Mesendoderm (in vitro differentiated cells): ENCODE data around the gene AIFM1.
A peak's percentile ranks its signal among the peaks of the same experiment; 100 is the strongest.

Experiments
- DNase-seq: peaks from one replicate; pipeline ENCODE4 v3.0.0; 2013
- H2AK5ac ChIP-seq: 2 replicates; pipeline ENCODE4 v1.6.1; 2013; ENCODE audit warnings: low read length, inconsistent platforms
- H2BK120ac ChIP-seq: 2 replicates; pipeline ENCODE4 v1.6.1; 2013; ENCODE audit warnings: low read depth, mild to moderate bottlenecking, low read length, moderate library complexity, mixed read lengths
- H2BK15ac ChIP-seq: replicated peaks from 2 replicates; pipeline ENCODE4 v1.6.1; 2013; ENCODE audit warnings: low read depth, mild to moderate bottlenecking, moderate library complexity
- H2BK5ac ChIP-seq: 2 replicates; pipeline ENCODE4 v1.6.1; 2013; ENCODE audit warnings: low read length, inconsistent platforms
- H3K18ac ChIP-seq: 2 replicates; pipeline ENCODE4 v1.6.1; 2013; ENCODE audit warnings: mild to moderate bottlenecking, low read length, mixed read lengths
- H3K23ac ChIP-seq: one replicate; pipeline ENCODE4 v1.6.1; 2013; ENCODE audit warnings: low read length
- H3K27ac ChIP-seq: 2 replicates; pipeline ENCODE4 v1.5.1; 2013; ENCODE audit warnings: low read depth, mild to moderate bottlenecking, inconsistent platforms, low read length, moderate library complexity
- H3K27me3 ChIP-seq: 2 replicates; pipeline ENCODE4 v1.6.1; 2013; ENCODE audit warnings: low read length, control low read depth, mild to moderate bottlenecking, inconsistent platforms; ENCODE audit not compliant: insufficient read depth, poor library complexity
- H3K36me3 ChIP-seq: 2 replicates; pipeline ENCODE4 v1.6.1; 2013; ENCODE audit warnings: low read length, inconsistent platforms; ENCODE audit not compliant: control insufficient read depth, insufficient read depth
- H3K4ac ChIP-seq: one replicate; pipeline ENCODE4 v1.6.1; 2013; ENCODE audit warnings: low read depth, mild to moderate bottlenecking, low read length, moderate library complexity
- H3K4me1 ChIP-seq: 2 replicates; pipeline ENCODE4 v1.6.1; 2013; ENCODE audit warnings: low read depth, low read length, inconsistent platforms; ENCODE audit not compliant: control insufficient read depth
- H3K4me2 ChIP-seq: 2 replicates; pipeline ENCODE4 v1.6.1; 2013; ENCODE audit warnings: low read length
- H3K4me3 ChIP-seq: 2 replicates; pipeline ENCODE4 v1.5.1; 2013; ENCODE audit warnings: mild to moderate bottlenecking, low read length
- H3K56ac ChIP-seq: one replicate; pipeline ENCODE4 v1.6.1; 2013; ENCODE audit warnings: low read length
- H3K79me1 ChIP-seq: 2 replicates; pipeline ENCODE4 v1.6.1; 2013; ENCODE audit warnings: low read length, inconsistent platforms
- H3K79me2 ChIP-seq: 2 replicates; pipeline ENCODE4 v1.6.1; 2013; ENCODE audit warnings: mild to moderate bottlenecking, low read length; ENCODE audit not compliant: control insufficient read depth, insufficient read depth
- H3K9ac ChIP-seq: 2 replicates; pipeline ENCODE4 v1.6.1; 2013; ENCODE audit warnings: low read length, inconsistent platforms
- H4K5ac ChIP-seq: one replicate; pipeline ENCODE4 v1.6.1; 2013; ENCODE audit warnings: low read length
- H4K8ac ChIP-seq: one replicate; pipeline ENCODE4 v1.6.1; 2013; ENCODE audit warnings: low read depth, mild to moderate bottlenecking, control low read depth, low read length, moderate library complexity
- WGBS: extraction: QIAGEN DNeasy Blood & Tissue Kit; methylation state at CpG from one replicate; pipeline ENCODE4 v1.1.7; 2013; ENCODE audit warnings: low lambda C conversion rate, missing lambda C conversion rate; ENCODE audit not compliant: insufficient coverage; ENCODE audit errors: extremely low coverage; 5-methylcytosine and 5-hydroxymethylcytosine counted together

Gene AIFM1

GRCh38 chrX:130084631-130085237, 80.9 kb downstream of the AIFM1 start:
- DNase-seq: no peak
- no peak overlapping the region for H2AK5ac ChIP-seq
- no peak overlapping the region for H2BK120ac ChIP-seq

GRCh38 chrX:130083656-130084382, 81.8 kb downstream of the AIFM1 start:
- Histone ChIP-seq H3K27me3 (no peaks in the 10 kb centered on the region), H3K4ac (no peak overlapping the region), H3K18ac (no peak overlapping the region), H3K4me3 (no peak overlapping the region), H3K36me3 (no peaks in the 10 kb centered on the region), H4K8ac (no peak overlapping the region), H3K79me2 (no peaks in the 10 kb centered on the region), H4K5ac (no peak overlapping the region), H2BK15ac (no peak overlapping the region), H3K56ac (no peak overlapping the region), H3K23ac (no peak overlapping the region), H3K79me1 (no peaks in the 10 kb centered on the region), H3K27ac (no peak overlapping the region), H3K9ac (no peak overlapping the region), H3K4me2 (no peak overlapping the region), H2BK5ac (no peak overlapping the region), H2BK120ac (no peak overlapping the region), H3K4me1 (peaks cover 3% of the 10 kb centered on the region), H2AK5ac (no peak overlapping the region)
- DNase-seq: no peak
- no CpG with 5 or more reads among the region's 15 CpGs for WGBS

More at GRCh38 chrX:130084631-130085237, 80.9 kb downstream of the AIFM1 start:
- no peak overlapping the region for H3K9ac ChIP-seq
- H2BK15ac ChIP-seq: no peak overlapping the region
- H3K23ac ChIP-seq: no peak overlapping the region
- H4K5ac ChIP-seq: no peak overlapping the region
- no peak overlapping the region for H3K56ac ChIP-seq
- no peak overlapping the region for H3K4me2 ChIP-seq
- H3K4ac ChIP-seq: no peak overlapping the region
- no peak overlapping the region for H3K18ac ChIP-seq
- no peak overlapping the region for H2BK5ac ChIP-seq
- no peaks in the 10 kb centered on the region for H3K79me1 ChIP-seq
- peaks cover 3% of the 10 kb centered on the region for H3K4me1 ChIP-seq
- no CpG with 5 or more reads among the region's 9 CpGs for WGBS
- no peaks in the 10 kb centered on the region for H3K36me3 ChIP-seq
- H3K27ac ChIP-seq: no peak overlapping the region
- H3K27me3 ChIP-seq: no peaks in the 10 kb centered on the region
- H3K79me2 ChIP-seq: no peaks in the 10 kb centered on the region
- no peak overlapping the region for H3K4me3 ChIP-seq
- no peak overlapping the region for H4K8ac ChIP-seq

GRCh38 chrX:130083107-130083490, 82.5 kb downstream of the AIFM1 start:
- Histone ChIP-seq H2BK120ac (no peak overlapping the region), H3K27ac (no peak overlapping the region), H3K36me3 (no peaks in the 10 kb centered on the region), H2BK5ac (no peak overlapping the region), H3K56ac (no peak overlapping the region), H3K4me2 (no peak overlapping the region), H3K4ac (no peak overlapping the region), H3K18ac (no peak overlapping the region), H3K79me2 (no peaks in the 10 kb centered on the region), H3K4me1 (peaks cover 3% of the 10 kb centered on the region), H3K4me3 (no peak overlapping the region), H3K27me3 (no peaks in the 10 kb centered on the region), H3K9ac (no peak overlapping the region), H4K8ac (no peak overlapping the region), H2BK15ac (no peak overlapping the region), H4K5ac (no peak overlapping the region), H3K23ac (no peak overlapping the region), H2AK5ac (no peak overlapping the region), H3K79me1 (no peaks in the 10 kb centered on the region)
- DNase-seq: peak; percentile 56
- WGBS: no CpG with 5 or more reads among the region's 7 CpGs

- H3K9ac ChIP-seq: no peak overlapping the region
- no peaks in the 10 kb centered on the region for H3K36me3 ChIP-seq
- H2BK5ac ChIP-seq: no peak overlapping the region
- no peak overlapping the region for H2BK120ac ChIP-seq
- H2AK5ac ChIP-seq: no peak overlapping the region
- H3K4me1 ChIP-seq: peaks cover 3% of the 10 kb centered on the region
- H4K5ac ChIP-seq: no peak overlapping the region
- no peaks in the 10 kb centered on the region for H3K79me2 ChIP-seq
- WGBS: no CpG with 5 or more reads among the region's 28 CpGs
- H3K27me3 ChIP-seq: no peaks in the 10 kb centered on the region
- peak overlapping the region; percentile 22 for H3K56ac ChIP-seq
- peak overlapping the region; percentile 18 for H3K4ac ChIP-seq
- DNase-seq: no peak
- H3K27ac ChIP-seq: no peak overlapping the region
- H2BK15ac ChIP-seq: no peak overlapping the region
- H3K4me3 ChIP-seq: no peak overlapping the region
- no peak overlapping the region for H3K18ac ChIP-seq
- H3K23ac ChIP-seq: no peak overlapping the region
- H3K4me2 ChIP-seq: no peak overlapping the region
- H3K79me1 ChIP-seq: no peaks in the 10 kb centered on the region
- no peak overlapping the region for H4K8ac ChIP-seq
These were observed 83.2 kb downstream of the AIFM1 start for GRCh38 chrX:130082244-130083106.

GRCh38 chrX:130081421-130082045, 84.1 kb downstream of the AIFM1 start:
- H3K36me3 ChIP-seq: no peaks in the 10 kb centered on the region
- H2BK5ac ChIP-seq: no peak overlapping the region
- WGBS: no CpG with 5 or more reads among the region's 12 CpGs
- peaks cover 3% of the 10 kb centered on the region for H3K4me1 ChIP-seq
- H3K27me3 ChIP-seq: no peaks in the 10 kb centered on the region
- no peak overlapping the region for H2AK5ac ChIP-seq
- no peak overlapping the region for H3K4ac ChIP-seq
- H3K4me2 ChIP-seq: no peak overlapping the region
- no peak overlapping the region for H3K9ac ChIP-seq
- no peaks in the 10 kb centered on the region for H3K79me2 ChIP-seq
- no peak overlapping the region for H2BK120ac ChIP-seq
- no peak overlapping the region for H4K8ac ChIP-seq
- no peak overlapping the region for H2BK15ac ChIP-seq
- H3K23ac ChIP-seq: no peak overlapping the region
- H3K79me1 ChIP-seq: no peaks in the 10 kb centered on the region
- no peak for DNase-seq
- H4K5ac ChIP-seq: no peak overlapping the region
- no peak overlapping the region for H3K4me3 ChIP-seq
- no peak overlapping the region for H3K56ac ChIP-seq
- no peak overlapping the region for H3K18ac ChIP-seq
- no peak overlapping the region for H3K27ac ChIP-seq
